DND-41 (cell line): ENCODE measurements around the gene SOX12.
A peak's percentile ranks its signal among the peaks of the same experiment; 100 is the strongest.

Experiments
- ATAC-seq: fragments of 200-7000 bp; cut with Tn5 transposase; 3 replicates; pipeline ENCODE4 v1.9.1; 2021; ENCODE audit warnings: low read depth; ENCODE audit not compliant: insufficient read depth
- DNase-seq: peaks from one replicate; pipeline ENCODE4 v3.0.0-alpha.2; 2020
- H2AFZ ChIP-seq: 2 replicates; pipeline ENCODE4 v1.6.0; 2012; ENCODE audit warnings: low read depth, low read length
- H3K27ac ChIP-seq: 2 replicates; pipeline ENCODE4 v1.5.1; 2012; ENCODE audit warnings: low read length, inconsistent platforms
- H3K27me3 ChIP-seq: fragments of 200-600 bp; sonication (generic); 2 replicates; pipeline ENCODE4 v1.6.0; 2012; ENCODE audit warnings: low read length, mild to moderate bottlenecking, inconsistent platforms; ENCODE audit not compliant: insufficient read depth, poor library complexity
- H3K36me3 ChIP-seq: 2 replicates; pipeline ENCODE4 v1.5.1; 2012; ENCODE audit warnings: low read length, inconsistent platforms; ENCODE audit not compliant: insufficient read depth
- H3K4me1 ChIP-seq: 2 replicates; pipeline ENCODE4 v1.5.1; 2012; ENCODE audit warnings: mild to moderate bottlenecking, low read length; ENCODE audit not compliant: insufficient read depth
- H3K4me2 ChIP-seq: 2 replicates; pipeline ENCODE4 v1.6.0; 2012; ENCODE audit warnings: mild to moderate bottlenecking, moderate library complexity, low read length, inconsistent platforms; ENCODE audit not compliant: insufficient read depth
- H3K4me3 ChIP-seq, 2 experiments: fragments of 200-600 bp in 1 of 2; shearing (Covaris generic) in 1 of 2; 2 replicates each; pipeline ENCODE4 v1.5.1; 2012 to 2016; ENCODE audit warnings: inconsistent platforms in 2 of 2, low read length in 2 of 2, mild to moderate bottlenecking in 2 of 2, low read depth in 1 of 2, moderate library complexity in 1 of 2
- H3K79me2 ChIP-seq: 2 replicates; pipeline ENCODE4 v1.6.0; 2012; ENCODE audit warnings: low read length, inconsistent platforms; ENCODE audit not compliant: insufficient read depth
- H3K9ac ChIP-seq: 2 replicates; pipeline ENCODE4 v1.6.0; 2012; ENCODE audit warnings: low read depth, mild to moderate bottlenecking, inconsistent platforms, low read length, moderate library complexity
- H3K9me3 ChIP-seq: 2 replicates; pipeline ENCODE4 v1.5.1; 2012; ENCODE audit warnings: low read length, moderate library complexity, mild to moderate bottlenecking, inconsistent platforms; ENCODE audit not compliant: insufficient read depth, severe bottlenecking
- H4K20me1 ChIP-seq: 2 replicates; pipeline ENCODE4 v1.6.0; 2012; ENCODE audit warnings: low read length; ENCODE audit not compliant: insufficient read depth
- EZH2 ChIP-seq: IDR thresholded peaks from 3 replicates; pipeline ENCODE4 v1.6.1; 2012; ENCODE audit warnings: borderline replicate concordance, low read depth, mild to moderate bottlenecking, moderate library complexity, low read length, inconsistent platforms; ENCODE audit not compliant: severe bottlenecking
- TF ChIP-seq, protein P1 (sequence below): IDR thresholded peaks from 2 replicates; pipeline ENCODE4 v1.5.1; 2012; ENCODE audit warnings: borderline replicate concordance, low read length, moderate library complexity, mild to moderate bottlenecking; ENCODE audit not compliant: poor library complexity, severe bottlenecking; ENCODE audit errors: extremely low read depth

SOX12 gene

DNA sequence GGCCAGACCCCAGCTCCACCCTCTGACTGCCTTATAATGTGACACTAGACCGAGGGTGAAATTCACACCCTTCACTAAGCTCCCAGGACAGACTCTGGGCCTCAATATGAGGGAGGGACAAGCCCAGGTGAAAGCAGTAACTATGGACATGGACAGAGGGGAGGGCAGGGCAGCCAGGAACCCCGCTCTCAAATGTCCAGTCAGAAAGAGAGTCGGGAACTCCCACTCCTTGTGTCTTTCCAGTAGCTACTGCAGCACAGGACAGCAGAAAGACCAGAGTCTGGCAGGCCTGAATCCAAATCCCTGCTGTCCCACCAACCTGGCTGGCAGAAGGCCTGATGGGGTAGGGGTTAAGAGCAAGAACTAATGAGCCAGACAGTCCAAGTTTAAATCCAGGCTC lies 41.2 kb upstream of the SOX12 start:
- H3K27ac ChIP-seq, result no peak overlapping the region
- peaks cover 4% of the 10 kb centered on the region for H3K4me1 ChIP-seq
- H3K27me3 ChIP-seq, result no peaks in the 10 kb centered on the region
- H3K4me3 ChIP-seq, result no peak overlapping the region
- H3K4me2 ChIP-seq, result no peak overlapping the region
- H3K9ac ChIP-seq, result no peak overlapping the region
- no peaks in the 10 kb centered on the region for H4K20me1 ChIP-seq
- DNase-seq (no peak), ATAC-seq (no peak)
- TF ChIP-seq, protein P1, sequence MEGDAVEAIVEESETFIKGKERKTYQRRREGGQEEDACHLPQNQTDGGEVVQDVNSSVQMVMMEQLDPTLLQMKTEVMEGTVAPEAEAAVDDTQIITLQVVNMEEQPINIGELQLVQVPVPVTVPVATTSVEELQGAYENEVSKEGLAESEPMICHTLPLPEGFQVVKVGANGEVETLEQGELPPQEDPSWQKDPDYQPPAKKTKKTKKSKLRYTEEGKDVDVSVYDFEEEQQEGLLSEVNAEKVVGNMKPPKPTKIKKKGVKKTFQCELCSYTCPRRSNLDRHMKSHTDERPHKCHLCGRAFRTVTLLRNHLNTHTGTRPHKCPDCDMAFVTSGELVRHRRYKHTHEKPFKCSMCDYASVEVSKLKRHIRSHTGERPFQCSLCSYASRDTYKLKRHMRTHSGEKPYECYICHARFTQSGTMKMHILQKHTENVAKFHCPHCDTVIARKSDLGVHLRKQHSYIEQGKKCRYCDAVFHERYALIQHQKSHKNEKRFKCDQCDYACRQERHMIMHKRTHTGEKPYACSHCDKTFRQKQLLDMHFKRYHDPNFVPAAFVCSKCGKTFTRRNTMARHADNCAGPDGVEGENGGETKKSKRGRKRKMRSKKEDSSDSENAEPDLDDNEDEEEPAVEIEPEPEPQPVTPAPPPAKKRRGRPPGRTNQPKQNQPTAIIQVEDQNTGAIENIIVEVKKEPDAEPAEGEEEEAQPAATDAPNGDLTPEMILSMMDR, result no peak
- no peak for TF ChIP-seq EZH2
- H3K36me3 ChIP-seq, result peaks cover 25% of the 10 kb centered on the region
- H2AFZ ChIP-seq, result no peak overlapping the region
- H3K9me3 ChIP-seq, result no peaks in the 10 kb centered on the region
- no peaks in the 10 kb centered on the region; the same call in 1 of the 2 replicates for H3K79me2 ChIP-seq

DNA sequence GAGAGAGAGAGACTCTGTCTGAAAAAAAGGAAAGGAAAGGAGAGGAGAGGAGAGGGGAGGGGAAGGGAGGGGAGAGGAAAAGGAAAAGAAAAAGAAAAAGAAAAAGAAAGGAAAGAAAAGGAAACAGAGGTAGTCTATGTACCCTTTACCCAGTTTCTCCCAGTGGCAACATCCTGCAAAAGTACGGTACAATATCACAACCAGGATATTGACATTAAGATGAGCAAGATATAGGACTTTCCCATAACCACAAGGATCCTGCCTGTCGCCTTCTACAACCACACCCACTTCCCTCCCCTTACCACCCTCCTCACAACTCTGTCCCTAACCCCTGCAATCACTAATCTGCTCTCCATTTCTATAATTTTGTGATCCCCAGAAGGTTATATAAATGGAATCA lies 38.8 kb upstream of the SOX12 start:
- DNase-seq (no peak), ATAC-seq (no peak)
- H3K79me2 ChIP-seq, result peaks cover 9% of the 10 kb centered on the region; the same call in 1 of the 2 replicates
- no peak overlapping the region for H2AFZ ChIP-seq
- TF ChIP-seq, protein P1, result no peak
- TF ChIP-seq EZH2, result no peak
- no peak overlapping the region for H3K4me2 ChIP-seq
- no peak overlapping the region for H3K9ac ChIP-seq
- no peak overlapping the region for H3K4me3 ChIP-seq
- no peak overlapping the region for H3K27ac ChIP-seq
- H3K9me3 ChIP-seq, result no peaks in the 10 kb centered on the region
- peaks cover 18% of the 10 kb centered on the region; the same call in 1 of the 2 replicates for H3K36me3 ChIP-seq
- no peaks in the 10 kb centered on the region for H3K27me3 ChIP-seq
- H3K4me1 ChIP-seq, result peaks cover 24% of the 10 kb centered on the region
- H4K20me1 ChIP-seq, result no peaks in the 10 kb centered on the region

DNA sequence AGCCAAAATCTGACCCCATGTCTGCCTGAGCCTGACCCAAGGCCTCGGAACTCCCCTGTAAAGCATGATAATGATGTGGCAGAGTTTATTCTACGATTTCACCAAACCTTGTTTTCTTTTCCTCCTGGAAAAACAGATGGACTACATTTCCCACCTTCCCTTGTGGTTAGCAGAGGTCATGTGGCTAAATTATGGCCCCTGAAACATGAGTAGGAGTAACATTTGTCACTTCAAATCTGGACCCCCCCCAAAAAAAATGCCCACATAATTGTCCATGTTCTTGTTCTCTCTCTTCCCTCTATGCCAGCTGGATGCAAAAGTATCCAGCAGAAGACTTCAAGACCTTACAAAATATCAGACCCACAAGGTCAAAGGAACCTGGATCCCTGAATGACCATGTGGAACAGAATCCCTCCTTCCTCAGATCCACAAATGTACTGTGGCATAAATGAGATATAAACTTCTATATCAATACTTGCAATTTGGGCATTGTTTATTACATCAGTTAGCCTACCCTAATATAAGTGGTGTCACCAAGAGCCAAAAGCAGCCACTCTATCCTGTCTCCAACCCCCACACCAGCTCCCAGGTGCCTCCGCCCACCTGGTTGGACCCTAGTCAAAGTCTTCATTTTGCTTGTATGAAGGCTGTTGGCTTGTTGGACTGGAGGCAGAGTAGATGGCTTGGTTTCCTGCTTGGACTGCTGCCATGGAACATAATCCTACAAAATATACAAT lies 36.2 kb upstream of the SOX12 start:
- H2AFZ ChIP-seq, result peak overlapping the region; percentile 94
- no peak for ATAC-seq
- H3K79me2 ChIP-seq, result peaks cover 9% of the 10 kb centered on the region; the same call in 1 of the 2 replicates
- peak overlapping the region; percentile 54 to 73; a peak in 3 of 4 replicates for H3K4me3 ChIP-seq
- H3K27me3 ChIP-seq, result no peaks in the 10 kb centered on the region
- peak overlapping the region; percentile 88 for H3K4me2 ChIP-seq
- TF ChIP-seq, protein P1, result no peak
- TF ChIP-seq EZH2, result no peak
- DNase-seq, result no peak
- peaks cover 31% of the 10 kb centered on the region for H3K4me1 ChIP-seq
- no peaks in the 10 kb centered on the region for H3K9me3 ChIP-seq
- H3K9ac ChIP-seq, result peak overlapping the region; percentile 76
- no peak overlapping the region for H3K27ac ChIP-seq
- H3K36me3 ChIP-seq, result peaks cover 3% of the 10 kb centered on the region; the same call in 1 of the 2 replicates
- H4K20me1 ChIP-seq, result no peaks in the 10 kb centered on the region
